ENCODE results near the gene GDPGP1. TPM values are rescaled to one million over a fixed set of nuclear protein-coding genes. Genes with fewer than 3 reads are reported as not detected.

Gene GDPGP1
- total and polyA plus RNA-seq, 2 of the 4 experiments (the other 2 are of a cell fraction): 2.3 to 4.1 TPM

- TF ChIP-seq MAFK (IDR thresholded peaks at IDR 0.05; ENCODE audit: low read depth, low read length): no peak
Measured at GRCh38 chr15:90241343-90242192, 7.6 kb downstream of the GDPGP1 start (continued).

DNA sequence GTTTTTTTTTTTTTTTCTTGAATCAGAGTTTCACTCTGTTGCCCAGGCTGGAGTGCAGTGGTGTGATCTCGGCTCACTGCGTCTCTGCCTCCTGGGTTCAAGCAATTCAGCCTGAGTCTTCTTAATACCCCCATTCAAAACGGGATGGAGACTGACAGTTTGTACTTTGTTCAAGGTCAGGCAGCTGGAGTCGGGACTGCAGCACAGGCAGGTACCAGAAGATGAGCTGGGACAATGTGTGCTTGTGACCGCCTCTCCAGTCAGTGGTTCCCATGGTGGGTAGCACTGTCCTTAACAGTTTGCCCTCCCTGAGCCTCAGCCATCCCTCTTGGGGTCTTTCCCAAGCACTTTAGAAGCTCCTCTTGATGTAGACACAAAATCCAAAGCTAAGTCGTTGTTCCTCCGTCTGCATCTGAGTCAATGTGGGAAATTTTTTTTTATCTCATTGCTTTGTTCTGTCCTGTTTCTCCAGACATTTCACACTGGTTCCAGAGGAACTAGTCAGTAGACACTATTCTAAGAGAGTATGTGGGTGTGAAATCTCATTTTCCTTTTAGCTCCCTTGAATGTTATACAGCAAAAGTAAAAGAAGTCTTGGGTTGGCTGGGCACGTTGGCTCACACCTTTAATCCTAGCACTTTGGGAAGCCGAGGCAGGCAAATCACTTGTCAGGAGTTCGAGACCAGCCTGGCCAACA, 10.1 kb downstream of the GDPGP1 start:
- H3K23ac ChIP-seq (ENCODE audit: low read depth, low read length): no peak overlapping the region
- no peak overlapping the region for H2BK120ac ChIP-seq (ENCODE audit: low read depth, low read length)
- peaks cover 3% of the 10 kb centered on the region; the same call in 1 of the 2 replicates for H3K36me3 ChIP-seq (ENCODE audit: control insufficient read depth, insufficient read depth, low read length)
- H2AK5ac ChIP-seq (ENCODE audit: low read depth, low read length): no peak overlapping the region
- ATAC-seq (ENCODE audit: low read depth) (no peak), DNase-seq (no peak)
- no peak overlapping the region for H2AFZ ChIP-seq (replicated peaks; ENCODE audit: low read length, poor library complexity)
- ChIA-PET POLR2A (ENCODE audit: unreplicated experiment) (no interaction called here), CTCF (no interaction called here)
- in situ Hi-C loops (cut with MboI; ENCODE audit: low sequenced_read_pairs) (no loop called here), dilution Hi-C loops (cut with HindIII; ENCODE audit: low sequenced_read_pairs, unreplicated experiment) (no loop called here), intact Hi-C loops (cut with micrococcal nuclease) (loop anchor here (2.0 kb wide), 1 partner anchor 45 kb away; no protein-coding TSS in a partner anchor)
- no peak overlapping the region for H3K56ac ChIP-seq (ENCODE audit: extremely low read depth, insufficient read depth, low read length)
- H3K79me1 ChIP-seq (ENCODE audit: low read depth in 1 of 2, low read length in 2 of 2): no peaks in the 10 kb centered on the region
- no peak overlapping the region for H3K27ac ChIP-seq (ENCODE audit: insufficient read depth, low read length)
- no peak overlapping the region for H2BK5ac ChIP-seq (ENCODE audit: low read depth, low read length, poor library complexity, severe bottlenecking)
- no peak overlapping the region for H3K14ac ChIP-seq (replicated peaks; ENCODE audit: low read depth, low read length)
- no peak overlapping the region for H3K4ac ChIP-seq (ENCODE audit: low read depth, low read length)
- H4K8ac ChIP-seq (ENCODE audit: low read depth in 2 of 2, low read length in 2 of 2): no peak overlapping the region
- no peak overlapping the region for H3K18ac ChIP-seq (ENCODE audit: low read depth, low read length)
- H4K91ac ChIP-seq (ENCODE audit: insufficient read depth, low read depth, low read length): no peak overlapping the region
- H2AK9ac ChIP-seq (replicated peaks; ENCODE audit: low read depth, low read length, poor library complexity): no peak overlapping the region
- H3K9me3 ChIP-seq (ENCODE audit: control insufficient read depth, insufficient read depth, low read length): no peaks in the 10 kb centered on the region
- H2BK20ac ChIP-seq (ENCODE audit: low read depth, low read length): no peak overlapping the region
- H3K4me3 ChIP-seq (ENCODE audit: insufficient read depth, low read depth, low read length): no peak overlapping the region
- H4K5ac ChIP-seq (ENCODE audit: low read depth, low read length): no peak overlapping the region
- WGBS, 2 experiments (ENCODE audit: extremely low coverage in 2 of 2, insufficient read length in 1 of 2): no CpG with 5 or more reads among the region's 10 CpGs
- H3K4me2 ChIP-seq (ENCODE audit: low read depth, low read length): no peak overlapping the region
- no peak overlapping the region for H2BK15ac ChIP-seq (ENCODE audit: low read depth, low read length)
- peaks cover 7% of the 10 kb centered on the region for H3K9me1 ChIP-seq (ENCODE audit: insufficient read depth, low read length)
- no peak overlapping the region for H3K9ac ChIP-seq (ENCODE audit: low read depth, low read length)
- BruUV-seq (replicated peaks): no TSS peak
- H4K20me1 ChIP-seq (ENCODE audit: insufficient read depth, low read length): no peaks in the 10 kb centered on the region
- TF ChIP-seq CHD1 (IDR thresholded peaks at IDR 0.05; ENCODE audit: low read depth, low read length): no peak
- no peak for TF ChIP-seq BHLHE40 (IDR thresholded peaks at IDR 0.05; ENCODE audit: low read depth, low read length)
- no peak for TF ChIP-seq POLR2A (IDR thresholded peaks at IDR 0.05; ENCODE audit: low read depth, low read length)
- TF ChIP-seq MXI1 (IDR thresholded peaks at IDR 0.05; ENCODE audit: borderline replicate concordance, low read depth, low read length): no peak
- TF ChIP-seq NFE2L2 (IDR thresholded peaks at IDR 0.05; ENCODE audit: low read depth, low read length): no peak
- TF ChIP-seq ELK1 (IDR thresholded peaks at IDR 0.05; ENCODE audit: borderline replicate concordance, low read depth, low read length): no peak
- no peak for TF ChIP-seq RAD21 (IDR thresholded peaks at IDR 0.05; ENCODE audit: low read length)
- TF ChIP-seq, protein P1, sequence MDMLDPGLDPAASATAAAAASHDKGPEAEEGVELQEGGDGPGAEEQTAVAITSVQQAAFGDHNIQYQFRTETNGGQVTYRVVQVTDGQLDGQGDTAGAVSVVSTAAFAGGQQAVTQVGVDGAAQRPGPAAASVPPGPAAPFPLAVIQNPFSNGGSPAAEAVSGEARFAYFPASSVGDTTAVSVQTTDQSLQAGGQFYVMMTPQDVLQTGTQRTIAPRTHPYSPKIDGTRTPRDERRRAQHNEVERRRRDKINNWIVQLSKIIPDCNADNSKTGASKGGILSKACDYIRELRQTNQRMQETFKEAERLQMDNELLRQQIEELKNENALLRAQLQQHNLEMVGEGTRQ (IDR thresholded peaks at IDR 0.05; ENCODE audit: low read depth, low read length): no peak
- TF ChIP-seq RCOR1 (IDR thresholded peaks at IDR 0.05; ENCODE audit: insufficient replicate concordance, low read length): no peak
- TF ChIP-seq FOS (IDR thresholded peaks at IDR 0.05; ENCODE audit: low read depth, low read length): no peak
- no peak for TF ChIP-seq MAZ (IDR thresholded peaks at IDR 0.05; ENCODE audit: borderline replicate concordance, low read depth, low read length)
- no peak for TF ChIP-seq RFX5 (IDR thresholded peaks at IDR 0.05; ENCODE audit: low read depth, low read length)
- TF ChIP-seq MAFK (IDR thresholded peaks at IDR 0.05; ENCODE audit: low read depth, low read length): no peak
- H3K27me3 ChIP-seq (ENCODE audit: control insufficient read depth, insufficient read depth, low read length): no peaks in the 10 kb centered on the region
- H3K4me1 ChIP-seq (ENCODE audit: control insufficient read depth, insufficient read depth, low read length): no peaks in the 10 kb centered on the region
